HG03135 (cell line): ENCODE data around the gene LYPD3.
A peak's percentile ranks its signal among the peaks of the same experiment; 100 is the strongest.

Experiments
- ATAC-seq: cut with Tn5 transposase; IDR thresholded peaks from one replicate; pipeline ENCODE4 v1.9.1; 2021; ENCODE audit warnings: mild to moderate bottlenecking, moderate library complexity; ENCODE audit not compliant: unreplicated experiment

LYPD3 gene

GRCh38 chr19:43435775-43436174, 29.6 kb downstream of the LYPD3 start:
- no peak for ATAC-seq

- no peak for ATAC-seq
These were observed 31.7 kb downstream of the LYPD3 start for GRCh38 chr19:43433689-43434088.

- ATAC-seq, result no peak
These were observed 32.1 kb downstream of the LYPD3 start for GRCh38 chr19:43433358-43433673.

GRCh38 chr19:43430976-43431375, 34.4 kb downstream of the LYPD3 start:
- ATAC-seq, result no peak

- peak; percentile 60 for ATAC-seq
These were observed 35.2 kb downstream of the LYPD3 start for GRCh38 chr19:43430142-43430710.

- no peak for ATAC-seq
These were observed 36.0 kb downstream of the LYPD3 start for GRCh38 chr19:43429395-43429794.

- no peak for ATAC-seq
These were observed 39.6 kb downstream of the LYPD3 start for GRCh38 chr19:43425567-43426392.

- no peak for ATAC-seq
These were observed 41.6 kb downstream of the LYPD3 start for GRCh38 chr19:43423779-43424178.

- no peak for ATAC-seq
These were observed 42.7 kb downstream of the LYPD3 start for GRCh38 chr19:43422689-43423066.

- no peak for ATAC-seq
These were observed 43.3 kb downstream of the LYPD3 start for GRCh38 chr19:43422000-43422688.

GRCh38 chr19:43420954-43421353, 44.5 kb downstream of the LYPD3 start:
- ATAC-seq, result no peak

GRCh38 chr19:43416951-43417623, 48.3 kb downstream of the LYPD3 start:
- no peak for ATAC-seq

- no peak for ATAC-seq
These were observed 50.9 kb downstream of the LYPD3 start, which contains the start of gene TEX101 for GRCh38 chr19:43414554-43414953. TSS of gene TEX101 (plus strand) at chr19:43414890. CDS start at chr19:43415920, 1,030 bp downstream.

- ATAC-seq, result no peak
These were observed 53.0 kb downstream of the LYPD3 start for GRCh38 chr19:43412441-43412840.
